Measurements from ENCODE around the gene NPSR1.
"Not testable (repeated sequence)": the region's sequence is repeated elsewhere in the genome, so short reads cannot be mapped to it uniquely, and the experiment has no call there.

NPSR1 gene

GRCh38 chr7:34657632-34658268 lies at the start of gene NPSR1:
TSS of gene NPSR1 (plus strand) at chr7:34658218. CDS start at chr7:34658413, 195 bp downstream.
- DNase-seq (ENCODE audit: low spot score): no peak

- DNase-seq (ENCODE audit: low spot score): no peak
Observed at GRCh38 chr7:34612661-34613060, 45.4 kb upstream of the NPSR1 start.

GRCh38 chr7:34620425-34620824 lies 37.6 kb upstream of the NPSR1 start:
- DNase-seq (ENCODE audit: low spot score): no peak

- no peak for DNase-seq (ENCODE audit: low spot score)
Observed at GRCh38 chr7:34622182-34622581, 35.8 kb upstream of the NPSR1 start.

GRCh38 chr7:34622771-34623250 lies 35.2 kb upstream of the NPSR1 start:
- no peak for DNase-seq (ENCODE audit: low spot score)

- DNase-seq (ENCODE audit: low spot score): not testable (repeated sequence)
Observed at GRCh38 chr7:34628618-34629017, 29.4 kb upstream of the NPSR1 start.

GRCh38 chr7:34652809-34653208 lies 5.2 kb upstream of the NPSR1 start:
- DNase-seq (ENCODE audit: low spot score): peak; percentile 21

GRCh38 chr7:34653787-34654186 lies 4.2 kb upstream of the NPSR1 start:
- no peak for DNase-seq (ENCODE audit: low spot score)

GRCh38 chr7:34655384-34655783 lies 2.6 kb upstream of the NPSR1 start:
- no peak for DNase-seq (ENCODE audit: low spot score)

- DNase-seq (ENCODE audit: low spot score): no peak
Observed at GRCh38 chr7:34656041-34656440, 2.0 kb upstream of the NPSR1 start.

- no peak for DNase-seq (ENCODE audit: low spot score)
Observed at GRCh38 chr7:34659472-34660075, 1.6 kb downstream of the NPSR1 start.

GRCh38 chr7:34662058-34662708 lies 4.2 kb downstream of the NPSR1 start:
- DNase-seq (ENCODE audit: low spot score): no peak

- DNase-seq (ENCODE audit: low spot score): no peak
Observed at GRCh38 chr7:34664755-34665154, 6.7 kb downstream of the NPSR1 start.

GRCh38 chr7:34672430-34672829 lies 14.4 kb downstream of the NPSR1 start:
- DNase-seq (ENCODE audit: low spot score): no peak

- no peak for DNase-seq (ENCODE audit: low spot score)
Observed at GRCh38 chr7:34673066-34673465, 15.0 kb downstream of the NPSR1 start.

GRCh38 chr7:34675749-34676374 lies 17.8 kb downstream of the NPSR1 start:
- DNase-seq (ENCODE audit: low spot score): peak; percentile 17

GRCh38 chr7:34677491-34677890 lies 19.5 kb downstream of the NPSR1 start:
- DNase-seq (ENCODE audit: low spot score): no peak

GRCh38 chr7:34687529-34687928 lies 29.5 kb downstream of the NPSR1 start:
- DNase-seq (ENCODE audit: low spot score): no peak

- no peak for DNase-seq (ENCODE audit: low spot score)
Observed at GRCh38 chr7:34696415-34696814, 38.4 kb downstream of the NPSR1 start.

GRCh38 chr7:34709771-34710170 lies 51.8 kb downstream of the NPSR1 start:
- no peak for DNase-seq (ENCODE audit: low spot score)

GRCh38 chr7:34718867-34719266 lies 60.8 kb downstream of the NPSR1 start:
- no peak for DNase-seq (ENCODE audit: low spot score)

GRCh38 chr7:34719636-34720035 lies 61.6 kb downstream of the NPSR1 start:
- no peak for DNase-seq (ENCODE audit: low spot score)

- no peak for DNase-seq (ENCODE audit: low spot score)
Observed at GRCh38 chr7:34720289-34720688, 62.3 kb downstream of the NPSR1 start.

Data from HuH-7 (cell line).